Aorta (tissue), 5 donors: ENCODE data around the gene RSPH10B. TPM values are rescaled to one million over a fixed set of nuclear protein-coding genes. Genes with fewer than 3 reads are reported as not detected.
"Not testable (repeated sequence)": the region's sequence is repeated elsewhere in the genome, so short reads cannot be mapped to it uniquely, and the experiment has no call there.

ENCODE experiments used
- ATAC-seq: fragments of 200-7000 bp; cut with Tn5 transposase; one replicate; pipeline ENCODE4 v1.9.1; 2022; ENCODE audit warnings: moderate library complexity; ENCODE audit not compliant: low FRiP score
- DNase-seq, 2 donors: peaks; one replicate each; pipeline ENCODE4 v3.0.0-alpha.2; 2020
- H3K27ac ChIP-seq, 2 donors: one replicate each; pipeline ENCODE4 v1.5.1; 2013; ENCODE audit warnings: low read length in 2 of 2, mild to moderate bottlenecking in 2 of 2, moderate library complexity in 2 of 2, control low read depth in 1 of 2, inconsistent platforms in 1 of 2, low read depth in 1 of 2
- H3K27me3 ChIP-seq, 2 donors: one replicate each; pipeline ENCODE4 v1.6.1; 2013; ENCODE audit warnings: control low read depth in 1 of 2, low read length in 1 of 2, mild to moderate bottlenecking in 1 of 2, moderate library complexity in 1 of 2; ENCODE audit not compliant: insufficient read depth in 2 of 2, control insufficient read depth in 1 of 2
- H3K36me3 ChIP-seq, 2 donors: one replicate each; pipeline ENCODE4 v1.6.1; 2013; ENCODE audit warnings: control low read depth in 1 of 2, low read length in 1 of 2, mild to moderate bottlenecking in 1 of 2; ENCODE audit not compliant: insufficient read depth in 2 of 2, control insufficient read depth in 1 of 2
- H3K4me1 ChIP-seq, 2 donors: one replicate each; pipeline ENCODE4 v1.6.1; 2013; ENCODE audit warnings: low read length in 2 of 2, control low read depth in 1 of 2, mild to moderate bottlenecking in 1 of 2, moderate library complexity in 1 of 2; ENCODE audit not compliant: insufficient read depth in 2 of 2, control insufficient read depth in 1 of 2
- H3K4me3 ChIP-seq, 2 donors: one replicate each; pipeline ENCODE4 v1.5.1; 2013; ENCODE audit warnings: low read length in 2 of 2, control low read depth in 1 of 2, mild to moderate bottlenecking in 1 of 2
- H3K9me3 ChIP-seq: one replicate; pipeline ENCODE4 v1.6.1; 2013; ENCODE audit warnings: mild to moderate bottlenecking, low read length; ENCODE audit not compliant: control insufficient read depth
- WGBS, 2 donors: extraction: QIAGEN DNeasy Blood & Tissue Kit; methylation state at CpG; one replicate each; pipeline ENCODE4 v1.1.7; 2013; 5-methylcytosine and 5-hydroxymethylcytosine counted together
- intact Hi-C, 2 donors: fragments of 100-400 bp; cut with DNase I; formaldehyde crosslinking; loops; one replicate each; pipeline versions ENCODE4 v1.14.2 to v1.15.0; 2022
- polyA plus RNA-seq, 2 donors: library from polyadenylated mRNA; stranded (reverse); fragments of 200-250 nt; gene quantifications; one replicate each; pipeline ENCODE4 v1.2.3, GENCODE V29; 2013
- total RNA-seq, 2 donors: library from RNA; stranded (reverse); fragmentation: NEBNext Ultra II Directional; extraction: Animal tissue kit (Norgen Biotek cat#: 25700); gene quantifications; one replicate each; pipeline ENCODE4 v1.2.1, GENCODE V29; 2021
- donor health status: healthy with polysubstance abuse.
- donor health status: Bipolar disorder and iron deficiency.
- donor health status: DM: no; HTN: no; CAD: no.
- donor health status: DM: no; HTN: no; CAD: no.
- donor health status: DM: yes; HTN: yes; CAD: no.

RSPH10B gene
- total and polyA plus RNA-seq, 4 donors: 0.10 TPM; not detected in 3

DNA sequence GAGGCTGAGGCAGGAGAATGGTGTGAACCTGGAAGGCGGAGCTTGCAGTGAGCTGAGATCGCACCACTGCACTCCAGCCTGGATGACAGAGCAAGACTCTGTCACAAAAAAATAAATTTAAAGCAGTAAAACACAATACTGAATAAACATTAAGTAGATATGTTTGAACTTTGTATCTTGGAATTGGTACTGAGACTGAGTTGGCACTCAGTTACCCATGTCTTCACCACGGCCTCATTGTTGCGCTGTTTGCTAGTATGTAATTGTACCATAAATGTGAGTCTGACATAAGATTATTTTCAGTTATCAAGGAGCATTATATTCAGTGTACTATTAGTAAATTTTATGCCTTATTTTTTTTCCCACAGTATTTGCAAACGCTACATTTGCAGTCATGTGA is 65.8 kb downstream of the RSPH10B start:
- H3K36me3 ChIP-seq, DNase-seq, H3K9me3 ChIP-seq, intact Hi-C loops, H3K4me1 ChIP-seq, ATAC-seq, H3K27me3 ChIP-seq, H3K4me3 ChIP-seq, H3K27ac ChIP-seq: not testable (repeated sequence)
- 87 to 93% methylated on average over 5 of the region's 5 CpGs for WGBS, 2 donors

DNA sequence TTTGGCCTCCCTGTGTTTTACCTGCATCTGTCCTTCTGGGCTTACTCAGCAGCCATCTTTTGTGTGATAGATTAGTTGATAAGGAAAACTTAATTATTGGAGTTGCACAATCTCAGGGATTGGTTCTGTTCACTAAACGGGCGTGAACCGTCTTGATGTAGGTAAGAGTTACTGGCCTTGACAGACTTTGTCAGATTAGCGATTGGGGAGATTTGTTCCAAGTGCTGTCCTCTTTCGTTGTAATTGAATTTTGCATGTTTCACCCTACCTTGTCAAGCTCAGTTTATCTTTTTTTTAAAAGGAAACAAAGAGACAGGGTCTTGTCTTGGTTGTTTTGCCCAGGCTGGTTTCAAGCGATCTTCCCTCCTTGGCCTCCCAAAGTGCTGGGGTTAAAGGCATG is 67.5 kb downstream of the RSPH10B start:
- H3K4me1 ChIP-seq, H3K27ac ChIP-seq, H3K36me3 ChIP-seq, intact Hi-C loops, H3K9me3 ChIP-seq, ATAC-seq, H3K4me3 ChIP-seq, H3K27me3 ChIP-seq, DNase-seq: not testable (repeated sequence)
- WGBS, 2 donors: 93 to 95% methylated on average over 6 of the region's 6 CpGs

DNA sequence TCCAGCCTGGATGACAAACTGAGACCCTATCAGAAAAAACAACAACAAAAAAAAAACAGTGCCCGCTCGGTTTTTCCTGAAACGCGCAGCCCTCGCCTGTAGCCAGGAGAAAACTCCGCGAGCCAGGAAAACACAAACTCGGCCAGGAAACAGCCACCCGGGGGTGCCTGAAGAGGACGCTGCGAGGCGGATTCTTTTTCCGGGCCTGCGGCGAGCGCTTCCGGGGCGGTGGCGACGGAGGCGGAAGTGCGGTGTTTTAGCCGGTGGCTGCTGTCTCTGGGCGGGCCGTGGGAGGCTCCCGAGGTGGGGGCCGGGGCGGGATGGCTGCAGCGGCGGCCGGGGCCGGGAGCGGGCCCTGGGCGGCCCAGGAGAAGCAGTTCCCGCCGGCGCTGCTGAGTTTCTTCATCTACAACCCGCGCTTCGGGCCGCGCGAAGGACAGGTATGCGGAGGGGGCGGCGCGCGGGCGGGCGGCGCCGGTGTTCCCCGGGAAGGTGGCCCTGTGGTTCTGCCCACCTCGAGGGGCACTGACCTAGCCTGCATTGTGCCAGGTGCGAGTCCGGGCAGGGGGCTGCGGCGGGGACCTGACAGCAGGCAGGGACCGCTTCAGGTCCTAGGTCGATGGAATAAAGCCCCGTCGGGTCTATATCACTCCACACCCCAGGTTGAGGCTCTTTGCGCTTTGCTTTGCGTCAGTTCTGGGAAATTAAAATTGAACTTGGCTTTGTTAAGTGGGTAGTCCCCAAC is 71.8 kb downstream of the RSPH10B start, which contains the start of gene CCZ1:
CCZ1 (plus strand) TSS at position 254 of the 745 bp plus-strand sequence; CDS start at position 321, 67 bp downstream.
- DNase-seq (peak; percentile 58 to 89), ATAC-seq (peak; percentile 92)
- WGBS, 2 donors: 0% methylated on average over 11 to 26 of the region's 64 CpGs
- H3K27me3 ChIP-seq, H3K9me3 ChIP-seq, H3K27ac ChIP-seq, H3K4me1 ChIP-seq, intact Hi-C loops, H3K36me3 ChIP-seq: not testable (repeated sequence)
- H3K4me3 ChIP-seq: peak within 1 kb of the TSS in 1 of 2 donors; percentile 12

DNA sequence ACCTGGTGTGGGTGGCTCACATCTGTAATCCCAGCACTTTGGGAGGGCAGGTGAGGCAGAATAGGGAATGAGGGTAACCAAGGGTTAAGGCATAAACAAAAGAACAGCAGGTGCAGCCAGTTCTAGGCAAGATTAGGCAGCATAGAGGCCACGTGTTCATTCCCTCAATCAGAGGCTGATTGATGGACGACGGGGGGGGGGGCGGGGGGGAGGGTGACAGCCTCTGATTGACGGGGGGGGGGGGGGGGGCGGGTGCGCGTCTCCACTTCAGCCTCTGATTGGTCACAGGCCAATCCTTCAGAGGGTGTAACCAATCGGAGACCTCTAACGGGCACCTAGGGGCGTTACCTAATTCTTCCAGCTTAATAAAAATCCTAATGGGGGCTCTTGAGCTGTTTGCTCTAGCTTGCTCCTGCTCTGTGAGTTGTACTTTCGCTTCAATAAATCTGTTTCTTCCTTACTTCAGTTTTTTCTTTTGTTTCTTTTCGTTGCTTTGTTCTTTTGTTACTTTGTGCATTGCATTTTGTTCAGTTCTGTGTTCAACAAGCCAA is 73.0 kb downstream of the RSPH10B start:
- ATAC-seq, H3K27me3 ChIP-seq, DNase-seq, H3K4me1 ChIP-seq, H3K9me3 ChIP-seq, intact Hi-C loops, H3K36me3 ChIP-seq, H3K4me3 ChIP-seq, H3K27ac ChIP-seq: not testable (repeated sequence)
- 49 to 84% methylated on average over 6 to 12 of the region's 13 CpGs for WGBS, 2 donors

DNA sequence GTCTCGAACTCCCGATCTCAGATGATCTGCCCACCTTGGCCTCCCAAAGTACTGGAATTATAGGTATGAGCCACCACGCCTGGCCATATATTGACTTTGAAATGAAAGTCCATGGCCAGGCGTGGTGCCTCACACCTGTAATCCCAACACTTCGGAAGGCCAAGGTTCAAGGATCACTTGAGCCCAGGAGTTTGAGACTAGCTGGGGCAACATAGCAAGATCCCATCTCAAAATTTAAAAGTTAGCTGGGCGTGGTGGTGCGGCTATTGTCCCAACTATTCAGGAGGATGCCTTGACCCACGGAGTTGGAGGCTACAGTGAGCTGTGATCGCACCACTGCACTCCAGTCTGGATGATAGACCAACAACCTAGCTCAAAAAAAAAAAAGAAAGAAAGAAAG is 78.0 kb downstream of the RSPH10B start:
- 96 to 97% methylated on average over 9 of the region's 9 CpGs for WGBS, 2 donors
- no peak for ATAC-seq
- Histone ChIP-seq H3K4me1 (no peaks in the 10 kb centered on the region), H3K9me3 (no peaks in the 10 kb centered on the region), H3K27ac (peak overlapping the region in 1 of 2 donors; percentile 12), H3K4me3 (no peak overlapping the region), H3K27me3 (no peaks in the 10 kb centered on the region), H3K36me3 (no peaks in the 10 kb centered on the region)
- intact Hi-C loops: no loop called here
- no peak for DNase-seq

DNA sequence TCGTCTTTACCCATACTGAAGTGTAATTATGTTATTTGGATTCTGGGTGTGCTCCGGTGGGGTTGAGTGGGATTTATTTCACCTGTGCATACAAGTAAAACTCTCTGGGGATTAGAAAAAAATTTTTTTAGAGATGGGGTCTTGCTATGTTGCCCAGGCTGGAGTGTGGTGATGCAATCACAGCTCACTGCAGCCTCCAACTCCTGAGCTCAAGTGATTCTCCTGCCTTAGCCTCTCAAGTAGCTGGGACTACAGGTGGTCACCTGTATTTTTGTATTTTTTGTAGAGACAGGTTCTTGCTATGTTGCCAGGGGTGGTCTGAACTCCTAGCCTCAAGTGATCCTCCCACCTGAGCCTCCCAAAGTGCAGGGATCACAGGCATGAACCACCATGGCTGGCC is 80.2 kb downstream of the RSPH10B start:
- 94 to 95% methylated on average over 2 of the region's 2 CpGs for WGBS, 2 donors
- H3K27ac ChIP-seq, DNase-seq, H3K27me3 ChIP-seq, H3K4me3 ChIP-seq, H3K4me1 ChIP-seq, intact Hi-C loops, H3K9me3 ChIP-seq, ATAC-seq, H3K36me3 ChIP-seq: not testable (repeated sequence)

DNA sequence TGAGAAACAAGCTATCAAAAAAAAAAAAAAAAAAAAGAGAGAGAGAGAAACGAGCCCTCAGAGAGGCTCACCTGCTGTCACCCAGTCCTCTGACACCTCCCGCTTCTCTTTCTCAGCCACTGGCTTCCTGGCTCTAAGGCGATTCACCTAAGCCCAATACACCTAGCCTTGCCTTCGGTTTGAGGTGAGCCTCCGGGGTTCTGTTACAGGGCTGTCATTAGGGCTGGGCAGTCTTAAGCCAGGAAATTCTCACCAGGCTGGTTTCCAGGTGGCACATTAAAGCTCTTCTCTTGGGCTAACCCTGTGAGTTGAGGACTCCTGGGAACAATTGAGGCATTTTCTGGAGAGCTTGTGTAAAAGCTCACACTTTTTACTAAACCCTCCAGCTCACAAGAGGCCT is 82.5 kb downstream of the RSPH10B start:
- H3K27ac ChIP-seq, H3K9me3 ChIP-seq, H3K4me3 ChIP-seq, H3K36me3 ChIP-seq, H3K4me1 ChIP-seq, DNase-seq, ATAC-seq, H3K27me3 ChIP-seq, intact Hi-C loops: not testable (repeated sequence)
- WGBS, 2 donors: 94% methylated on average over 5 of the region's 5 CpGs

DNA sequence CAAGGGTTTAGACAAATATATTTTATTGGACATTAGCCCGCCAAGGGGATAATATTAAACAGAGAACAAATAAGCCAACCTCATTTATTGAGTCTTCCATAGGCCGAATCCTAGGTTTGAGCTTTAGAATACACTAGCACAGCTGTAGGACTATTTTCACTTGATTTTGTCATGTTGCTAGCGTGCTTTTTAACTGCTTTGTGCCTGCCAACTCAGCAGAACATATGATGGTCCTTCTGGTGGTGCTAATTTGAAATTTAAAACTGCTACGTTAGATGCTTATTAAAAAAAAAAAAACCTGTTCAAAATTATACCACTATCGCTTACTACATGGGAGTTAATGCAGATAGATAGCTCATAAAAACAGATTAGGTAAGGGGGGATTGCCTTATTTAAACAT is 86.1 kb downstream of the RSPH10B start:
- ATAC-seq, H3K9me3 ChIP-seq, DNase-seq, H3K27me3 ChIP-seq, H3K27ac ChIP-seq, H3K36me3 ChIP-seq, intact Hi-C loops, H3K4me3 ChIP-seq, H3K4me1 ChIP-seq: not testable (repeated sequence)
- WGBS, 2 donors: 96 to 97% methylated on average over 5 of the region's 5 CpGs

DNA sequence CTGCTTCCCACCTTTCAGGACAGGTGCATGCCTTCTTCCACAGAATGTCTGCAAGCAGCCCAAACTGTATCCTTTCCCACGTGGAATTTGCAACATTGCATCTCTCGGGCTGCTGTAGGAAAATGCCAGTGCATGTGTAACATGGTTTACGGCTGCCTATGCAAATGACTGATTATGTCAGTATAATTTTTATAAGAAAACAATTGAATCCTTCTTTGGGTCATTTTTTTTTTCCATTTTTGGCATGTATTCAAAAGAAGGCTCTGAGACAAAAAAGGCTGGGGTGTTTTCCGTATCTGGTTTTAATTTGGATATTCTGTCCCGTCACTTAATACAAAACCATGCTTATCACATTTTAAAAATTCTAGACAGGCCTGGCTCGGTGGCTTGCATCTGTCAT is 90.4 kb downstream of the RSPH10B start:
- intact Hi-C loops, H3K4me1 ChIP-seq, H3K27ac ChIP-seq, ATAC-seq, H3K4me3 ChIP-seq, H3K36me3 ChIP-seq, H3K9me3 ChIP-seq, DNase-seq, H3K27me3 ChIP-seq: not testable (repeated sequence)
- 87 to 91% methylated on average over 6 of the region's 6 CpGs for WGBS, 2 donors
